Vagina (tissue), 2 donors: ENCODE data around the gene TRAF3IP1. TPM values are rescaled to one million over a fixed set of nuclear protein-coding genes. Genes with fewer than 3 reads are reported as not detected.
A peak's percentile ranks its signal among the peaks of the same experiment; 100 is the strongest.

Source experiments
- DNase-seq, 2 donors: peaks; one replicate each; pipeline ENCODE4 v3.0.0-alpha.2; 2017; ENCODE audit errors: extremely low spot score in 2 of 2
- H3K27ac ChIP-seq: fragments of 200-600 bp; sonication (generic); one replicate; pipeline ENCODE4 v1.5.1; 2019
- H3K27me3 ChIP-seq: fragments of 200-600 bp; sonication (generic); one replicate; pipeline ENCODE4 v1.5.1; 2019
- H3K36me3 ChIP-seq, 2 donors: fragments of 200-600 bp; sonication (generic); one replicate each; pipeline ENCODE4 v1.5.1; 2017 to 2019
- H3K4me1 ChIP-seq: fragments of 200-600 bp; sonication (generic); one replicate; pipeline ENCODE4 v1.5.1; 2019
- H3K4me3 ChIP-seq, 2 donors: fragments of 200-600 bp; sonication (generic); 1 replicate in 1 of 2; 2 replicates in 1 of 2; pipeline ENCODE4 v1.5.1; 2016 to 2019
- H3K9me3 ChIP-seq: fragments of 200-600 bp; sonication (generic); one replicate; pipeline ENCODE4 v1.5.1; 2019
- POLR2A ChIP-seq, 2 donors: fragments of 450-650 bp; IDR thresholded peaks; one replicate each; pipeline ENCODE4 v1.6.1; 2017; ENCODE audit warnings: antibody characterized with exemption in 2 of 2, mild to moderate bottlenecking in 2 of 2, moderate library complexity in 2 of 2
- POLR2AphosphoS5 ChIP-seq, 2 donors: sonication (generic); formaldehyde crosslinking; IDR thresholded peaks; one replicate each; pipeline ENCODE4 v1.9.0; 2017; ENCODE audit warnings: antibody characterized with exemption in 2 of 2, mild to moderate bottlenecking in 2 of 2, low read depth in 1 of 2; ENCODE audit not compliant: insufficient read depth in 1 of 2
- intact Hi-C: fragments of 100-400 bp; cut with DNase I; formaldehyde crosslinking; loops from one replicate; pipeline ENCODE4 v1.15.1; 2023
- total RNA-seq: library from RNA; depleted of rRNA; stranded (reverse); fragments of >200 nt; gene quantifications from one replicate; pipeline ENCODE4 v1.2.3, GENCODE V29; 2016
- TF ChIP-seq, protein P1 (sequence below), 3 experiments: fragments of 450-650 bp in 2 of 3; fragments of 200-600 bp in 1 of 3; sonication (generic) in 1 of 3; IDR thresholded peaks; one replicate each; pipeline ENCODE4 v1.5.1; 2017 to 2019; ENCODE audit warnings: antibody characterized with exemption in 3 of 3, mild to moderate bottlenecking in 2 of 3, moderate library complexity in 2 of 3

Gene TRAF3IP1
- total RNA-seq, 1 donor from 2014 or later = 10.3 TPM

DNA sequence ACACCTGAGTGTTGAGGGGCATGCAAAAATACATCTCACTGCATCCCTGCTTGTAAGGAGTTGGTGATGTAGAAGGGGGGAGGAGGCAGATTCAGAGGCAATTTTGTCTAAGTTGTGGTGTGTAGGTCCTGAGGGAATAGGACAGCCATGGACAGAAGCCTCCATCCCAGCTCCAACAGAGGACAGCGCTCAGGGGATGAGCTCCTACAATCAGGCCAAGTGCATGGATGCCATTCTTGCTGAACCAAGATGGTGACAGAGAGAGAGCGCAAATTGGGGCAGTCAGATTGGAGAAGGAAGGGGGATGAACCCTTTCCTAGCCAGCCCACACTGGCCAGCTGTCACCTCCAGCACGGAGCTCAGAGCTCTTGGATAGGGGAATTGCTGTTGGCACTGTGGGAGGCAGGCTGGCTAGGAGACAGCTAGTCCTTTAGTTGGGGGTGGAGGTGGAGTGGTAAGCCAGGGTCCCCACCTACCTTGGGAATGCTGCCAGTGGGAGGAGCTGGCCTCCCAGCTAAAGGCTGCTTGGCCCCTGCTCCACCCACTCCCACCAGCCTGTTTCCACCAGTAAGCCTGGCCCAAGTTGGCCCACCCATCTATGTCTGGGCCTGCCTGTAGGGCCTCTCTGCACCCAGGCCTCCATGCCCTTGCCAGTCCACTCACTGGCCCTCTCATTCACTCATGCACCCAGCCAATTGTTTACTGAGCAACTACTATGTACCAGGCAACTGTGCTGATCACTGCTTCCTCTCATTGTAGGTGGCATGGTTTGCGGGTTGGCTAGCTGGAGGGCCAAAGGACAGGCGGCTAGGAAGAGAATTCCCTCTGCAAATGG lies 29.4 kb upstream of the TRAF3IP1 start:
- Histone ChIP-seq H3K9me3 (no peaks in the 10 kb centered on the region), H3K4me3 (no peak overlapping the region), H3K27me3 (no peaks in the 10 kb centered on the region), H3K27ac (peak overlapping the region; percentile 96), H3K4me1 (peaks cover 46% of the 10 kb centered on the region), H3K36me3 (no peaks in the 10 kb centered on the region)
- no peak for DNase-seq
- TF ChIP-seq POLR2AphosphoS5 (IDR thresholded peaks at IDR 0.05; ENCODE audit: insufficient read depth in 1 of 2, low read depth in 1 of 2) = no peak
- TF ChIP-seq POLR2A (IDR thresholded peaks at IDR 0.05) = no peak
- TF ChIP-seq, protein P1, sequence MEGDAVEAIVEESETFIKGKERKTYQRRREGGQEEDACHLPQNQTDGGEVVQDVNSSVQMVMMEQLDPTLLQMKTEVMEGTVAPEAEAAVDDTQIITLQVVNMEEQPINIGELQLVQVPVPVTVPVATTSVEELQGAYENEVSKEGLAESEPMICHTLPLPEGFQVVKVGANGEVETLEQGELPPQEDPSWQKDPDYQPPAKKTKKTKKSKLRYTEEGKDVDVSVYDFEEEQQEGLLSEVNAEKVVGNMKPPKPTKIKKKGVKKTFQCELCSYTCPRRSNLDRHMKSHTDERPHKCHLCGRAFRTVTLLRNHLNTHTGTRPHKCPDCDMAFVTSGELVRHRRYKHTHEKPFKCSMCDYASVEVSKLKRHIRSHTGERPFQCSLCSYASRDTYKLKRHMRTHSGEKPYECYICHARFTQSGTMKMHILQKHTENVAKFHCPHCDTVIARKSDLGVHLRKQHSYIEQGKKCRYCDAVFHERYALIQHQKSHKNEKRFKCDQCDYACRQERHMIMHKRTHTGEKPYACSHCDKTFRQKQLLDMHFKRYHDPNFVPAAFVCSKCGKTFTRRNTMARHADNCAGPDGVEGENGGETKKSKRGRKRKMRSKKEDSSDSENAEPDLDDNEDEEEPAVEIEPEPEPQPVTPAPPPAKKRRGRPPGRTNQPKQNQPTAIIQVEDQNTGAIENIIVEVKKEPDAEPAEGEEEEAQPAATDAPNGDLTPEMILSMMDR (IDR thresholded peaks at IDR 0.05) = no peak
- intact Hi-C loops = no loop called here

DNA sequence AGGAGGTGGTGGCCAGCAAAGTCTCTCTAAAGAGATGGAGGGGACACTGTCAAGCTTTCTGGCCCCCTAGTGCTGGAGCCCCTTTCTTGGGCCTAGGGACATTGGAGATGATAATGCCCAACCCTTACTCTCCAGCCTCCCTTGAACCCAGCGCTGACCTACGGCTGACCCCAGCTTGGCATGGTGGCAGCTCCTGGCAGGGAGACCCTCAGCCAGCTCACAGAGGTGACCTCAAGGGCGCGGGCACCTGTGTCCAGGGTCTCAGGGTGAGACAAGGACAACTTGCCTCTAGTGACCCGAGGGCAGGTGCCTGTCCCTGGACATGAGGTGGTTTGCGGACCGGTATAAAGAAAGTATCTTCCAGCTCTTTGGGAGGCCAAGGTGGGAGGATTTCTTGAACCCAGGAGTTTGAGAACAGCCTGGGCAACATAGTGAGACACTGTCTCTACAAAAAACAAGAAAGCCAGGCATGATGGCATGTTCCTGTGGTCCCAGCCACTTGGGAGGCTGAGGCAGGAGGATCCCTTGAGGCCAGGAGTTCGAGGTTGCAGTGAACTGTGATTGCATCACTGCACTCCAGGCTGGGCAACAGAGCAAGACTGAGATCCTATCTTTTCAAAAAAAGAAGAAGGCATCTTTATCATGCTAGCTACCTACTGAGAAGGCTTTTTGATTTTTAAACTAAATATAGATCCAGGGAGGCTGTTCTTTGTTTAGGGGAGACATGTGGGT lies 28.6 kb upstream of the TRAF3IP1 start:
- Histone ChIP-seq H3K4me1 (peaks cover 38% of the 10 kb centered on the region), H3K27me3 (no peaks in the 10 kb centered on the region), H3K27ac (no peak overlapping the region), H3K9me3 (no peaks in the 10 kb centered on the region), H3K36me3 (no peaks in the 10 kb centered on the region), H3K4me3 (no peak overlapping the region)
- intact Hi-C loops = no loop called here
- no peak for DNase-seq
- TF ChIP-seq POLR2AphosphoS5 (IDR thresholded peaks at IDR 0.05; ENCODE audit: insufficient read depth in 1 of 2, low read depth in 1 of 2) (no peak), POLR2A (IDR thresholded peaks at IDR 0.05) (no peak)
- TF ChIP-seq, protein P1 (IDR thresholded peaks at IDR 0.05) = no peak

DNA sequence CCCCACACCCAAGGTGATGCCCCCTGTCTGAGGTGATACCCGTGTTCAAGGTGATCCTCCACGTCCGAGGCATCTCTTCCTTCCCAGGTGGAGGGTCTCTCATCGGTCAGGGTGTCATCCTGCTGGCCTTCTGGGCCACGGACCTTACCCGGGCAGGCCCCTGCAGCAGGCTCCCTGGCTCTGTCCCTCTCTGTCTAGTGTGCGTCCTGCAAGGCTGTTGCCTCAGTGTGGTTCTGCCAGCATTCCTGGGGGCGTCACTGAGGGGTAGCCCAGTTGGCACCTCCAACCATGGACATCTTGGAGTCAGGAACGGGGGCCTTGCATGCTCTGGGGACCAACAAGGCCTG lies 26.3 kb upstream of the TRAF3IP1 start:
- no peaks in the 10 kb centered on the region for H3K27me3 ChIP-seq
- intact Hi-C loops = no loop called here
- H3K27ac ChIP-seq = no peak overlapping the region
- TF ChIP-seq POLR2AphosphoS5 (IDR thresholded peaks at IDR 0.05; ENCODE audit: insufficient read depth in 1 of 2, low read depth in 1 of 2) = no peak
- TF ChIP-seq, protein P1 (IDR thresholded peaks at IDR 0.05) = no peak
- no peak for TF ChIP-seq POLR2A (IDR thresholded peaks at IDR 0.05)
- H3K4me1 ChIP-seq = peaks cover 23% of the 10 kb centered on the region
- DNase-seq = no peak
- H3K9me3 ChIP-seq = no peaks in the 10 kb centered on the region
- H3K36me3 ChIP-seq = no peaks in the 10 kb centered on the region
- H3K4me3 ChIP-seq = no peak overlapping the region

DNA sequence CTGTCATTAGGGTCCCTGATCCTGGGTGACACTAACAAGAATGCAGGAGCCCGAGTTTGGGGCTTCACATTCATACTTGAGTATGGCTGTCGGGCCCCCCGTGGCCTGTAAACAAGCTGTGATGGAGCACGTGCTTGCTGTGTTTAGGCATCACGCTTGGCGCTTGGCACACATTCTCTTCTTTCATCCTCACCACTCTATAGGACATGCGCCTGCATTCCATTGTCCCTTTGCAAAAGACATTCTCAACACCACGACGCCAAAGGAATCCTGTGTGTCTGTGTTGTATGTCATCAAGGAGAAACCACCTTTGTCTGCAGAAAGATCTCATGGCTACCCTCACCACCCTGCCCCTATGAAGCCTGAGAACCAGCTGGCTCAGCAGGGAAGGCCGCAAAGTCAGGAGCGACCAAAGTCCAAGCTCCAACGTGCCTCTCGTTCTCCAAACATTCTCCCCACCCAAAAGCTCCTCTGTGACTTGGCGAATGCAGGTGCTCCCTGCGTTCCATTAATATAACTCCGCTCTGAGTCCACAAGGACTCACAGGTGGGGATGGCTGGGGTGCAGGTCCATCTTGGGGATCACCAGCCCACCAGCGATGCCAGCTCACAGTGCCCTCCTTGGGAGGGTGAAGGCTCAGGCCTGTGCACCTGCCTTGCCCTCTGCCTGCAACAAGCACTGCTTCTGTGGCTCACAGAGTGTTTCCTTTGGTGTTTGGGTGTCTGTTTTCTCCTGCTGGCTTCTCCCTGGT lies 25.8 kb upstream of the TRAF3IP1 start:
- Histone ChIP-seq H3K4me3 (no peak overlapping the region), H3K27me3 (no peaks in the 10 kb centered on the region), H3K36me3 (no peaks in the 10 kb centered on the region), H3K9me3 (no peaks in the 10 kb centered on the region), H3K4me1 (peaks cover 20% of the 10 kb centered on the region), H3K27ac (no peak overlapping the region)
- TF ChIP-seq, protein P1 (IDR thresholded peaks at IDR 0.05) = no peak
- TF ChIP-seq POLR2AphosphoS5 (IDR thresholded peaks at IDR 0.05; ENCODE audit: insufficient read depth in 1 of 2, low read depth in 1 of 2) (no peak), POLR2A (IDR thresholded peaks at IDR 0.05) (no peak)
- intact Hi-C loops = no loop called here
- DNase-seq = no peak
